ENCODE measurements around the gene STOM. TPM values are rescaled to one million over a fixed set of nuclear protein-coding genes. Genes with fewer than 3 reads are reported as not detected.

STOM gene
- polyA plus RNA-seq, 1 of the 3 experiments (the other 2 are of a cell fraction), result 40.5 TPM

GRCh38 chr9:121340676-121341392, 29.2 kb downstream of the STOM start:
- Histone ChIP-seq H3K9me3 (no peaks in the 10 kb centered on the region), H3K4me3 (ENCODE audit: low read depth in 2 of 2, low read length in 1 of 2) (no peak overlapping the region), H3K27ac (ENCODE audit: low read depth in 2 of 2, low read length in 1 of 2) (no peak overlapping the region), H3F3A (replicated peaks; ENCODE audit: insufficient read depth) (peaks cover 6% of the 10 kb centered on the region), H3K79me2 (ENCODE audit: insufficient read depth) (no peaks in the 10 kb centered on the region), H4K20me1 (ENCODE audit: insufficient read depth) (no peaks in the 10 kb centered on the region), H3K36me3 (replicated peaks in 1 of 2; ENCODE audit: control insufficient read depth in 1 of 2, insufficient read depth in 2 of 2, low read length in 1 of 2) (peaks cover 4 to 18% of the 10 kb centered on the region in 2 experiments), H3K27me3 (ENCODE audit: insufficient read depth) (no peaks in the 10 kb centered on the region), H3K9ac (no peak overlapping the region), H3K4me1 (ENCODE audit: control insufficient read depth in 1 of 2, insufficient read depth in 2 of 2, low read depth in 1 of 2, low read length in 1 of 2) (peaks cover 8 to 17% of the 10 kb centered on the region in 2 experiments; a peak in 2 of 4 replicates), H3K9me2 (no peaks in the 10 kb centered on the region), H2AFZ (ENCODE audit: low read depth) (no peak overlapping the region), H3K4me2 (no peak overlapping the region)
- POLR2A ChIA-PET, result no interaction called here
- WGBS (ENCODE audit: low lambda C conversion rate), result 98% methylated on average over 6 of the region's 6 CpGs
- CTCF ChIA-PET, result interaction anchor here (0.9 to 4.5 kb wide), 6 partner anchors 21 to 122 kb away, joined by 3 to 36 read pairs (median 3); no protein-coding TSS in a partner anchor
- TF ChIP-seq FOXJ3 (CRISPR knock-in tag; IDR thresholded peaks at IDR 0.05), result no peak
- TF ChIP-seq NFIC (IDR thresholded peaks at IDR 0.05; ENCODE audit: borderline replicate concordance), result no peak
- TF ChIP-seq MXI1 (IDR thresholded peaks at IDR 0.05; ENCODE audit: low read depth, low read length), result no peak
- no peak for TF ChIP-seq GATA2 (CRISPR knock-in tag; IDR thresholded peaks at IDR 0.05)
- no peak for TF ChIP-seq EZH2phosphoT487 (IDR thresholded peaks at IDR 0.05; ENCODE audit: borderline replicate concordance, low read depth)
- TF ChIP-seq RCOR1 (IDR thresholded peaks at IDR 0.05; ENCODE audit: low read length), result no peak
- TF ChIP-seq RFX5 (IDR thresholded peaks at IDR 0.05; ENCODE audit: low read length), result no peak
- no peak for TF ChIP-seq IRF3 (IDR thresholded peaks at IDR 0.05; ENCODE audit: low read depth, low read length)
- TF ChIP-seq SIN3A (IDR thresholded peaks at IDR 0.05; ENCODE audit: borderline replicate concordance, low read depth, low read length), result no peak
- no peak for TF ChIP-seq EP300 (IDR thresholded peaks at IDR 0.05; ENCODE audit: borderline replicate concordance in 1 of 2, low read depth in 1 of 2, low read length in 1 of 2)
- TF ChIP-seq POLR2AphosphoS5 (IDR thresholded peaks at IDR 0.05; ENCODE audit: low read depth, low read length), result no peak
- no peak for TF ChIP-seq TEAD4 (IDR thresholded peaks at IDR 0.05; ENCODE audit: borderline replicate concordance, insufficient read depth)
- no peak for TF ChIP-seq YY1 (IDR thresholded peaks at IDR 0.05; ENCODE audit: low read depth)
- TF ChIP-seq RXRA (IDR thresholded peaks at IDR 0.05; ENCODE audit: borderline replicate concordance, low read depth), result no peak
- TF ChIP-seq PBX3 (IDR thresholded peaks at IDR 0.05), result no peak
- TF ChIP-seq MEF2A (IDR thresholded peaks at IDR 0.05; ENCODE audit: borderline replicate concordance, low read depth), result no peak
- DNase-seq, result no peak
